ENCODE data around the gene KIF17. TPM values are rescaled to one million over a fixed set of nuclear protein-coding genes. Genes with fewer than 3 reads are reported as not detected.

KIF17 gene
- polyA plus RNA-seq, 2 of the 4 experiments (the other 2 are of a cell fraction): 0.78 to 1.0 TPM

- ATAC-seq (no peak), DNase-seq (ENCODE audit: low read depth in 1 of 2, low spot score in 1 of 2) (no peak), FAIRE-seq (no peak)
- Histone ChIP-seq H3K4me3 (no peak overlapping the region), H3K9me3 (no peaks in the 10 kb centered on the region), H3K4me2 (no peak overlapping the region), H3K4me1 (no peaks in the 10 kb centered on the region), H3K27ac (no peak overlapping the region)
- WGBS (ENCODE audit: missing lambda C conversion rate): 86% methylated on average over 4 of the region's 5 CpGs
- CTCF ChIA-PET: interaction anchor here (0.8 to 3.1 kb wide), 2 partner anchors 10 to 11 kb away, joined by 3 to 24 read pairs; no protein-coding TSS in a partner anchor
- no peak for TF ChIP-seq ESRRA (IDR thresholded peaks at IDR 0.05; ENCODE audit: borderline replicate concordance, low read length)
- no peak for TF ChIP-seq GATA3 (IDR thresholded peaks at IDR 0.05; ENCODE audit: borderline replicate concordance)
- no peak for TF ChIP-seq EHF (CRISPR knock-in tag; IDR thresholded peaks at IDR 0.05)
- TF ChIP-seq SREBF2 (IDR thresholded peaks at IDR 0.05): no peak
- POLR2A ChIA-PET: no interaction called here
Measured at GRCh38 chr1:20708891-20709290, 8.9 kb downstream of the KIF17 start.

GRCh38 chr1:20708057-20708456, 9.8 kb downstream of the KIF17 start:
- POLR2A ChIA-PET: no interaction called here
- FAIRE-seq: no peak
- WGBS (ENCODE audit: missing lambda C conversion rate): 86% methylated on average over 2 of the region's 6 CpGs

GRCh38 chr1:20706841-20707240, 11.0 kb downstream of the KIF17 start:
- TF ChIP-seq JUN (IDR thresholded peaks at IDR 0.05): no peak
- TF ChIP-seq KDM5A (IDR thresholded peaks at IDR 0.05): no peak
- no peak for TF ChIP-seq ZC3H11A (IDR thresholded peaks at IDR 0.05)
- TF ChIP-seq FOSL2 (IDR thresholded peaks at IDR 0.05): no peak
- TF ChIP-seq FOSL2 (CRISPR knock-in tag; IDR thresholded peaks at IDR 0.05): no peak
- no peak for TF ChIP-seq REST (IDR thresholded peaks at IDR 0.05)
- no peak for TF ChIP-seq HDAC2 (IDR thresholded peaks at IDR 0.05)
- no peak for TF ChIP-seq MAFK (IDR thresholded peaks at IDR 0.05; ENCODE audit: partially characterized antibody)
- no peak for TF ChIP-seq MAZ (IDR thresholded peaks at IDR 0.05; ENCODE audit: borderline replicate concordance, low read depth, low read length)
- TF ChIP-seq USF2 (IDR thresholded peaks at IDR 0.05): no peak
- no peak for TF ChIP-seq ZNF302 (CRISPR knock-in tag; IDR thresholded peaks at IDR 0.05)
- no peak overlapping the region for H3K27ac ChIP-seq
- 58% methylated on average over 5 of the region's 5 CpGs for WGBS (ENCODE audit: missing lambda C conversion rate)
- H3K9me3 ChIP-seq: no peaks in the 10 kb centered on the region
- FAIRE-seq (no peak), ATAC-seq (no peak), DNase-seq (ENCODE audit: low read depth in 1 of 2, low spot score in 1 of 2) (no peak)
- no peak overlapping the region for H3K4me3 ChIP-seq
- no peak overlapping the region for H3K4me2 ChIP-seq
- no peaks in the 10 kb centered on the region for H3K4me1 ChIP-seq
- ChIA-PET POLR2A (no interaction called here), CTCF (interaction anchor here (1.3 to 3.1 kb wide), 2 partner anchors 9 to 51 kb away, joined by 4 to 24 read pairs; no protein-coding TSS in a partner anchor)

More at GRCh38 chr1:20708057-20708456, 9.8 kb downstream of the KIF17 start:
- ATAC-seq (no peak), DNase-seq (ENCODE audit: low read depth in 1 of 2, low spot score in 1 of 2) (no peak)
- Histone ChIP-seq H3K4me3 (no peak overlapping the region), H3K27ac (no peak overlapping the region), H3K9me3 (no peaks in the 10 kb centered on the region), H3K4me1 (no peaks in the 10 kb centered on the region), H3K4me2 (no peak overlapping the region)
- no peak for TF ChIP-seq POLR2AphosphoS2 (conservative IDR thresholded peaks at IDR 0.05; ENCODE audit: low read length)
- no peak for TF ChIP-seq POLR2A (IDR thresholded peaks at IDR 0.05; ENCODE audit: low read length)
- no peak for TF ChIP-seq REST (IDR thresholded peaks at IDR 0.05)
- TF ChIP-seq ZNF302 (CRISPR knock-in tag; IDR thresholded peaks at IDR 0.05): no peak
- TF ChIP-seq GATA3 (IDR thresholded peaks at IDR 0.05; ENCODE audit: borderline replicate concordance): no peak
- no peak for TF ChIP-seq FOXS1 (CRISPR knock-in tag; IDR thresholded peaks at IDR 0.05)
- TF ChIP-seq RNF2 (IDR thresholded peaks at IDR 0.05; ENCODE audit: borderline replicate concordance, low read depth): no peak
- no peak for TF ChIP-seq TFCP2L1 (CRISPR knock-in tag; IDR thresholded peaks at IDR 0.05)
- no peak for TF ChIP-seq SREBF2 (IDR thresholded peaks at IDR 0.05)
- no peak for TF ChIP-seq BCL3 (IDR thresholded peaks at IDR 0.05)
- TF ChIP-seq CEBPB (IDR thresholded peaks at IDR 0.05): no peak
- CTCF ChIA-PET: interaction anchor here (0.8 to 3.1 kb wide), 3 partner anchors 11 to 50 kb away, joined by 3 to 24 read pairs (median 4); no protein-coding TSS in a partner anchor
